Activated naive CD4-positive, alpha-beta T cell treated with anti-CD3 and anti-CD28 coated beads, Interleukin-2, amount 10 ng/mL, durations not matched to agents 7 days and 5 days (primary cell): ENCODE measurements around the gene DRG1.
"Not testable (repeated sequence)": the region's sequence is repeated elsewhere in the genome, so short reads cannot be mapped to it uniquely, and the experiment has no call there.

Experiments used
- CTCF ChIA-PET: fragments of 350-600 bp; sonication (Branson Sonifier 250); formaldehyde crosslinking; loops from one replicate; lab custom pipeline; 2021; ENCODE audit warnings: antibody characterized with exemption; lab: Charles Lee
- DNase-seq: peaks from one replicate; pipeline ENCODE4 v3.0.0-alpha.2; 2020
- H3K27ac Mint-ChIP-seq: one replicate; pipeline ENCODE4 v1.8.0; 2021; ENCODE audit warnings: mild to moderate bottlenecking, moderate library complexity, mixed read lengths
- H3K27me3 Mint-ChIP-seq: one replicate; pipeline ENCODE4 v1.8.0; 2021; ENCODE audit warnings: mild to moderate bottlenecking, mixed read lengths
- H3K36me3 Mint-ChIP-seq: one replicate; pipeline ENCODE4 v1.8.0; 2021; ENCODE audit warnings: mixed read lengths
- H3K4me1 Mint-ChIP-seq: one replicate; pipeline ENCODE4 v1.8.0; 2021; ENCODE audit warnings: mixed read lengths
- H3K4me3 Mint-ChIP-seq: one replicate; pipeline ENCODE4 v1.8.0; 2021; ENCODE audit warnings: mild to moderate bottlenecking, moderate library complexity, mixed read lengths
- H3K9me3 Mint-ChIP-seq: one replicate; pipeline ENCODE4 v1.8.0; 2021; ENCODE audit warnings: mixed read lengths

The DRG1 gene

GRCh38 chr22:31399211-31400022 is at the start of gene DRG1:
DRG1 (plus strand) TSS chr22:31399604; CDS start chr22:31399684, 80 bp downstream.
- Mint-ChIP-seq H3K27me3 (peaks cover 1% of the 10 kb centered on the region), H3K9me3 (peaks cover under 1% of the 10 kb centered on the region), H3K4me3 (peak within 1 kb of the TSS; percentile 93), H3K4me1 (peaks cover 29% of the 10 kb centered on the region), H3K27ac (peak within 1 kb of the TSS; percentile 90), H3K36me3 (peaks cover 22% of the 10 kb centered on the region)
- DNase-seq, result peak; percentile 99
- CTCF ChIA-PET, result interaction anchor here (0.6 kb wide), 1 partner anchor 443 kb away, joined by 3 read pairs; no protein-coding TSS in a partner anchor

- CTCF ChIA-PET, result no interaction called here
- H3K27ac Mint-ChIP-seq, result no peak overlapping the region
- H3K9me3 Mint-ChIP-seq, result no peaks in the 10 kb centered on the region
- no peak overlapping the region for H3K4me3 Mint-ChIP-seq
- H3K27me3 Mint-ChIP-seq, result peaks cover 28% of the 10 kb centered on the region
- H3K4me1 Mint-ChIP-seq, result peaks cover 8% of the 10 kb centered on the region
- DNase-seq, result no peak
- H3K36me3 Mint-ChIP-seq, result peaks cover 6% of the 10 kb centered on the region
Observed at GRCh38 chr22:31349960-31350359, 49.4 kb upstream of the DRG1 start.

- H3K9me3 Mint-ChIP-seq, result no peaks in the 10 kb centered on the region
- peaks cover 4% of the 10 kb centered on the region for H3K36me3 Mint-ChIP-seq
- no peak overlapping the region for H3K4me3 Mint-ChIP-seq
- CTCF ChIA-PET, result interaction anchor here (0.7 kb wide), 1 partner anchor 81 kb away, joined by 4 read pairs; no protein-coding TSS in a partner anchor
- H3K4me1 Mint-ChIP-seq, result peaks cover 8% of the 10 kb centered on the region
- no peak for DNase-seq
- H3K27ac Mint-ChIP-seq, result no peak overlapping the region
- H3K27me3 Mint-ChIP-seq, result peaks cover 28% of the 10 kb centered on the region
Observed at GRCh38 chr22:31350410-31350863, 49.0 kb upstream of the DRG1 start.

- Mint-ChIP-seq H3K9me3 (no peaks in the 10 kb centered on the region), H3K27ac (no peak overlapping the region), H3K4me1 (no peaks in the 10 kb centered on the region), H3K36me3 (no peaks in the 10 kb centered on the region), H3K27me3 (peaks cover 41% of the 10 kb centered on the region), H3K4me3 (no peak overlapping the region)
- CTCF ChIA-PET, result no interaction called here
- no peak for DNase-seq
Observed at GRCh38 chr22:31354515-31354914, 44.9 kb upstream of the DRG1 start.

GRCh38 chr22:31360029-31360428 is 39.4 kb upstream of the DRG1 start:
- Mint-ChIP-seq H3K9me3 (no peaks in the 10 kb centered on the region), H3K36me3 (no peaks in the 10 kb centered on the region), H3K27me3 (peaks cover 30% of the 10 kb centered on the region), H3K27ac (no peak overlapping the region), H3K4me1 (no peaks in the 10 kb centered on the region), H3K4me3 (no peak overlapping the region)
- no peak for DNase-seq
- CTCF ChIA-PET, result no interaction called here

- DNase-seq, result no peak
- CTCF ChIA-PET, result no interaction called here
- Mint-ChIP-seq H3K9me3 (no peaks in the 10 kb centered on the region), H3K27ac (no peak overlapping the region), H3K36me3 (no peaks in the 10 kb centered on the region), H3K27me3 (peaks cover 28% of the 10 kb centered on the region), H3K4me3 (no peak overlapping the region), H3K4me1 (no peaks in the 10 kb centered on the region)
Observed at GRCh38 chr22:31361743-31362142, 37.7 kb upstream of the DRG1 start.

GRCh38 chr22:31363885-31364465 is 35.4 kb upstream of the DRG1 start:
- Mint-ChIP-seq H3K4me3 (no peak overlapping the region), H3K27me3 (peaks cover 16% of the 10 kb centered on the region), H3K9me3 (no peaks in the 10 kb centered on the region), H3K4me1 (peaks cover 3% of the 10 kb centered on the region), H3K27ac (no peak overlapping the region), H3K36me3 (no peaks in the 10 kb centered on the region)
- CTCF ChIA-PET, result no interaction called here
- no peak for DNase-seq

GRCh38 chr22:31367426-31367825 is 32.0 kb upstream of the DRG1 start:
- Mint-ChIP-seq H3K36me3 (no peaks in the 10 kb centered on the region), H3K27me3 (peaks cover 5% of the 10 kb centered on the region), H3K4me1 (peaks cover 3% of the 10 kb centered on the region), H3K27ac (no peak overlapping the region), H3K4me3 (no peak overlapping the region), H3K9me3 (no peaks in the 10 kb centered on the region)
- CTCF ChIA-PET, result no interaction called here
- DNase-seq, result no peak

- Mint-ChIP-seq H3K27ac (no peak overlapping the region), H3K4me1 (peaks cover 8% of the 10 kb centered on the region), H3K9me3 (no peaks in the 10 kb centered on the region), H3K27me3 (no peaks in the 10 kb centered on the region), H3K36me3 (no peaks in the 10 kb centered on the region), H3K4me3 (no peak overlapping the region)
- DNase-seq, result no peak
- CTCF ChIA-PET, result no interaction called here
Observed at GRCh38 chr22:31377612-31378011, 21.8 kb upstream of the DRG1 start.

- H3K4me1 Mint-ChIP-seq, result peaks cover 8% of the 10 kb centered on the region
- H3K36me3 Mint-ChIP-seq, result no peaks in the 10 kb centered on the region
- no peak overlapping the region for H3K27ac Mint-ChIP-seq
- no peak overlapping the region for H3K4me3 Mint-ChIP-seq
- H3K27me3 Mint-ChIP-seq, result no peaks in the 10 kb centered on the region
- CTCF ChIA-PET, result no interaction called here
- H3K9me3 Mint-ChIP-seq, result no peaks in the 10 kb centered on the region
- no peak for DNase-seq
Observed at GRCh38 chr22:31378123-31378522, 21.3 kb upstream of the DRG1 start.

- DNase-seq, CTCF ChIA-PET, H3K4me3 Mint-ChIP-seq, H3K36me3 Mint-ChIP-seq, H3K9me3 Mint-ChIP-seq, H3K4me1 Mint-ChIP-seq, H3K27me3 Mint-ChIP-seq, H3K27ac Mint-ChIP-seq: not testable (repeated sequence)
Observed at GRCh38 chr22:31378651-31379050, 20.8 kb upstream of the DRG1 start.

- DNase-seq, result no peak
- Mint-ChIP-seq H3K4me1 (peaks cover 2% of the 10 kb centered on the region), H3K4me3 (no peak overlapping the region), H3K27ac (no peak overlapping the region), H3K36me3 (no peaks in the 10 kb centered on the region), H3K27me3 (peaks cover 21% of the 10 kb centered on the region), H3K9me3 (peaks cover 4% of the 10 kb centered on the region)
- CTCF ChIA-PET, result no interaction called here
Observed at GRCh38 chr22:31393893-31394292, 5.5 kb upstream of the DRG1 start.

GRCh38 chr22:31394326-31394725 is 5.1 kb upstream of the DRG1 start:
- Mint-ChIP-seq H3K27me3 (peaks cover 18% of the 10 kb centered on the region), H3K27ac (no peak overlapping the region), H3K4me3 (no peak overlapping the region), H3K4me1 (peaks cover 2% of the 10 kb centered on the region), H3K36me3 (no peaks in the 10 kb centered on the region), H3K9me3 (peaks cover 4% of the 10 kb centered on the region)
- DNase-seq, result no peak
- CTCF ChIA-PET, result no interaction called here

- Mint-ChIP-seq H3K36me3 (peaks cover 18% of the 10 kb centered on the region), H3K4me3 (no peak overlapping the region), H3K27ac (no peak overlapping the region), H3K4me1 (peaks cover 29% of the 10 kb centered on the region), H3K27me3 (peaks cover 11% of the 10 kb centered on the region), H3K9me3 (peaks cover 4% of the 10 kb centered on the region)
- no peak for DNase-seq
- CTCF ChIA-PET, result no interaction called here
Observed at GRCh38 chr22:31398231-31398630, 1.2 kb upstream of the DRG1 start.

GRCh38 chr22:31400023-31400397 is 606 bp downstream of the DRG1 start:
- peaks cover 22% of the 10 kb centered on the region for H3K36me3 Mint-ChIP-seq
- peak overlapping the region; percentile 90 for H3K27ac Mint-ChIP-seq
- H3K27me3 Mint-ChIP-seq, result no peaks in the 10 kb centered on the region
- DNase-seq, result no peak
- peak overlapping the region; percentile 93 for H3K4me3 Mint-ChIP-seq
- CTCF ChIA-PET, result no interaction called here
- H3K4me1 Mint-ChIP-seq, result peaks cover 29% of the 10 kb centered on the region
- no peaks in the 10 kb centered on the region for H3K9me3 Mint-ChIP-seq
